HG02870 (cell line): ENCODE results near the gene FBXW4.

Experiments used
- ATAC-seq: cut with Tn5 transposase; IDR thresholded peaks from one replicate; pipeline ENCODE4 v1.9.1; 2021; ENCODE audit warnings: mild to moderate bottlenecking, moderate library complexity; ENCODE audit not compliant: unreplicated experiment

The FBXW4 gene

DNA sequence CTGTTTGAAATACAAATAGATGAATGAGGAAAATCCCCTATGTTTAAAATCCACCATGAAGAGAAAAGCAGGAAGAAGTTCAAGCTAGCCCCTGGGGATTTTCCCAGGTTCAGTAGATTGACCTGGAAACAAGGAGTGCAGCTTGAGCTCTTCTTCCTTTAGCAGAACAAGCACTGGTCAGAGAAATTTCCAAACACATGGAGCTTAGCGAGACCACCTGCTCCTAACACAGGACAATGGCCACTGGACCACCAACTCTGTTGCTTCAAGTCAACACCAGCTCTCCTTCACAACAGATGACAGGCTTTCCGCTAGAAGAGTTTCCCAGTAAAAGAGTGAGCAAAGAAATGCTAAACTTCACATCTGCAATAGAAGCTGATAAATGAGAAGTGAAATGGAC, 9.4 kb upstream of the FBXW4 start:
- no peak for ATAC-seq

DNA sequence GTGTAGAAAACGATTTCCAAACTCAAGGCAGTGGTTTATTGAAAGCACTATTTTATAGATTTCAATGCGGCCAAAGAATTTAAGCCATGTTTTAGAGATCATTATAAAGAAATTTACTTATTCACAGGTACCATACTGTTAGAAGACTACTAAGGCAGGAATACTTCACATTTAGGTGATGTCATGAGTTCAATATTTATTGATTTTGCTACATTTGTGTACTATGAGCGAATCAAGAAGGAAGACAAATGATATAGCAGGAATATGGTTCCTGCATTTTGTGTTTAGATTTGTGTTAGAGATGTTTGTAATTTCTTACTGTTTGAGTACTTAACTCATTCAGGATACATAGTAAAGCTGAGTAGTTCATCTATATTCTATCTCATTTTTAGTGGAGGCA, 1.7 kb upstream of the FBXW4 start:
- no peak for ATAC-seq

DNA sequence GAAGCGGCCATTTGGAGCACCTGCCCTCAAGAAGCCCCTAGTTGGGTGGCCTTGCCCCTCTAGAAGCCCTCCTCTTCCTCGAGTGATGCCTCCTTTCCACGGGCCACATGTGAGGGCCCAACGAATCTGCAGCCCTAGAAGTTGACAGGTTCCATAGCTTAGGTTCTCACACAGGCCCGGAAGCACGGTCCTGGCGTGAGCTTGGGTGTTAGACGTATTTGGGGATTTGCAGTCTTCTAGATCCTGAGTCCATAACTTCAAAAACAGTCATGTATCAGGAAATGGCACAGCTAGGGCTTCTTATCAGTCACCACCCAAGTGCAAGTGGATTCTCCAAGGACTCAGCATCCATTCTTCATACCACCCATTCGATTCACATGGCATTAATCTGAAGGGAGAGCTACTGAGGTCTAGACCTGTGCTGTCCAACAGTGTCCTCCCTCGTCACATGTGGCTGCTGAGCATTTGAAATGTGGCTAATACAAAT, 477 bp upstream of the FBXW4 start:
- no peak for ATAC-seq

DNA sequence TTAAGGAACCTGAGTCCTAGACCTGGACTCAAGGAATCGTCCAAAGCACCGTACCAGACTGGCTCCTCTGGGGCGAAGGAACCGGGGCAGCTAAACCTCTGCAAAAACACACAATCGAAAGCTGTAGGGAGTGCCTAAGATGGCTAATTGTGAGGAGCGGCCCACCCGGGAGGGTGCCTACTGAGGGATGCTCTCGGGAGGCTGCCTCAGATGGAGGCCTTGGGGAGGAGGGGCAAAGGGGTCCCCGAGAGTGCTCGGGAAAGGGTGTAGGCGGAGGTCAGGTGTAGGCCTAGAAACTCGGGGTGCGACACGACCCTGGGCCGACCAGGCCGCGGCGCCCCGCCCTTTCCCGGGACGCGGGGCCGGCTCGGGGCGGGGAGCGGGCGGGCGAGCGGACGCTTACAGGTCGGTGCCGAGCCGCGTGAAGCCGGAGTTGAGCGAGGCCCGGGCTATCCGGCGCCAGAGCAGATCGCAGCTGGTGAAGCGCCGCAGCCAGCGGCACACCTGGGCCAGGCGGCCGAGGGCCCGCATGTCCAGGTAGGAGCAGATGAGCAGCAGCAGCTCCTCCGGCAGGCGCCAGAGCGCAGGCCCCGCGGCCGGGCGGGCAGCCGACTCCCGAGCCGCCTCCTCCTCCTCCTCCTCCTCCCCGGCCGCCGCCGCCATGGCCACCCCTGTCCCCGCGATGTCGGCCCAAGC, 844 bp downstream of the FBXW4 start:
- peak; percentile 62 for ATAC-seq

DNA sequence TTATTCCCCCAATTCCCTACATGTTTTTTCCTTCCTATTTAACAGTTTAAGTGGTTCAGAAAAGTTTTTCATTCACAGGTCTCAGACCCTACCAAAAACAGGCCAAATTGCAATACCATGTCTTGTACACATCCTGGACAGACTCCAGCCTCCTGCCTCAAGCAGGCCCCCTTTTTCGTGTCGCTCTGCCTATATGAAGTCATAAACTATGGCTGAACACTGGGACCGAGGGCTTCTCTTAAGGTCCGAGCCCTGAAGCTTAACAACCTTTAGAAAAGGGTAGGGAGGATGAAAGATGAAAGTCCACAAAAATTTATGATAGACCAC, 1.4 kb downstream of the FBXW4 start:
- peak; percentile 23 for ATAC-seq

DNA sequence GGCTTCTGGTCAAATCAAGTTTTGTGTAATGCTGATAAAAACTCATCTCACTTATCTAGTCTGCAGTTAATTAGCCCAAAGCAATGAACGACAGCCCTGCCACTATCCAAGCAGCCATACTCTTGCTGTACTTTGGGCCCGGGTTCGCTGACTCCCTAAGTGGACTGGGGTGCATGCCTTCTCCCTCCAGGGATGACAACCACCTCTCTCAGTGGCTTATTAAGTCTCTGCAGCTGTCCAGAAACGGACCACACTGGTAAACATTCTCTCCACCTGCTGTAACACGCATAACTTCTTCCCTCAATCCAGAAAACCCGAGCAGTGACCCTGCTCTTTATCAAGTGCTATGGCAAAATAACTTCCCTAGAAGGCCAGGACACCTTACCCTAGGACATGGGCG, 3.9 kb downstream of the FBXW4 start:
- no peak for ATAC-seq

DNA sequence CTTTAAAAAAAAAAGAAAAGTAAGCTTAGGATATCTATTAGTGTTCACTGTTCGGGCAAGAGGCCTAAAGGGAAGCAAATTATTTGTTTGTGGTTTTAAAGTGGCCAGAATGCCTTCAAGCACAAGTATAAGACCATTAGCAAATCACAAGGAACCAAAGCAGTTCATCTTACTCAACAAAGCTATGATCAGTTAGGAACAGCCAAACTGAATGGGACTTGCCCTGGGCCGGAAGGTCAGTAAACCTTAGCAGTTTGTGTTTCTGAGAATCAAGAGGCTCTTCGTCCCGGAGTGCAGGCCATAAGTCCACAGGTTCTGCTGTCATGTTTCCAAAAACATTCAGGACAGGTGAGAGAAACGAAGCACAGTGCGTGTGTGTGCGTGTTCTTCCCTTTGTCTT, 4.5 kb downstream of the FBXW4 start:
- no peak for ATAC-seq

DNA sequence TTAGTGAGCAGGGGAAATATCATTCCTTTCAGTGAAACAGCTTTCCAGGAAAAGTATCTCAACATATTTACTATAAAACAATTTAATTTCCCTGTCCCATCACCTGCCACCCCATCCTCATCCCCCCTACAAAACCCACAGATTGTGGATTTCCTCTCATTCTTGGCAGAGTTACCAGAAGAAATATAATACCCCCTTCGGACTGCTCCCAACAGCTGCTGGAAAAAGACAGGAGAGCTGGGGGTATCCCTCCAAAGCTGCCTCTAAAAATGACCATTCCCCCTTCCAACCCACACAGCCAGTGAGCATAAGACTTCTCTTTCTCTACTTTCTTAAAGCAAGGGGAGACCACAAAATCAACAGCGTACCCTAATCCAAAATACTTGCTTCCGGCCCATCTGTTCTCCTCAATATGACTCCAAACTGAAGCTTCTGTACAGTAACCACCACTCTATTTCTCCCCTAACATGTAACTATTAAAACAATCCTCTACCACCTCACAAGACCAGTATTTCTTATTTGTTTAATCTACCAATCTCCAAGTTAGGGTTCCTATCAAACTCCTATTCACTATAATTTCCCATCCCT, 7.8 kb downstream of the FBXW4 start:
- ATAC-seq = no peak

DNA sequence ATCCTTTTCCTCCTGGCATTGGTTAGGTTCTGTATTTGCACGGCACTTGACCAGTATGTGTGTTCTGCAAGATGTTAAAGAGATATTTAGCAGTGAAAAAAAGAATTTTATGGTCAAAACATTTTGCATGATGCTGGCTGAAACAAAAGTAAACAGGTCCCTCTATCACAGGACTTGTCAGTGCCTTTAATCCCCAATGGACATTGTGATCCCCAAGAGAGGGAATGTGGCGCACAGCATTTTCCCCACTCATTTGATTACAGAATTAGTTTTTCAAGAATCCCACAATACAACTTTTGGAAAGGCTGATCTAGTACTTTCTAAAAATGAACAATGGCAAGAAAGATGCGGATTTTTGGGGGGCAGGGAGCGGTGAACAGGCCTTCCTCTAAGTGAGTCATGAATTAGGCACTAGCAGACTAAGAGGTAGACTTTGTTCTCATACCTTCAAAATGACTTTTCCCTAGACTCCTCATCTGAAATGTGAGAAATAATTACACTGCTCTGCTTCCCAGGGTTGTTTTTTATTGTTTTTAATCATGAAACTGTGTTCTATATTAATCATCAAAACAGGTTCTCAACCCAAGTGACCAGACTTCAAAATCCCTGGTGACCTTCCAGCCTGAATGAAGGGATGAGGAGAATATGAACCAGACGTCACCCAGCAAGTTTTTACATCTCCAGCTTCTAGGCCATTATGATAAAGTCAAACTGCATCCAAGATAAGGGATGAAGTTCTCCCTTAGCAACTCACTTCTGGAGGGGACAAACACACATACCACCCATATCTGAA, 8.6 kb downstream of the FBXW4 start:
- ATAC-seq = no peak

DNA sequence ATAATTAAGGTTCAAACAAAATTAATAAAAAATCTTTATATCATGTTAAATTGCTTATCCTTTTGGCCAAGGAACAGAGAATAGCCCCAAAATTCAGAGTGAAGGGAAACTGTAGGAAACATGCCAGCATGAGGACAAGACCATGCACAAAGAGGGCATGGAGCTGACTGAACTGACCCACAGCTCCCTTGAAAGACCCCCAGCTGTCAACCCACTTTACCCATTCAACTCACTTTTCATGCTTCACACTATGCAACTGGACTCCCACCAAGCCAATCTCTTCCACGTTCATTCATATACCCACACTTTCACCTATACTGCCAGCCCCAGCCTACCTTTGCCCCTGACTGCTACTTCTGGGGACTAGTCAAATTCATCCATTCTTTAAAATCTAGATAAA, 10.2 kb downstream of the FBXW4 start:
- no peak for ATAC-seq

DNA sequence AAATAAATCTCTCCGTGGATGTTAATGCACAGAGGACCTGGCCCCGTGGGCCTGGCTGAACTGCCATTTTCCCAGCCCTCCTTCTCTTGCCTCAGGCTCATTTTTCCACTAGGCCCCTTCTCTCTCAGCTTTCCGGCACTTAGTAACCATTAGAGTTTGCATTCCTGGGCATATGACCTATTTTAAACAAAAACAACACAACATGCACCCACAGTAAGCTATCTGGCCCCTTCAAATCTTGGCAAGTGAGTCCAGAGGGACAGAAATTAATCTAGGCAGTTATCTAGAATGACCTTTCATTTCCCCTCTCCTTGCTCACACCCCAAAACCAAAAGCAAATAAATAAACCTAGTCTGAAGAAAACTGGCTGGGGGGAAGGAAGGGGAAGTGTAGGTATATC, 11.7 kb downstream of the FBXW4 start:
- no peak for ATAC-seq

DNA sequence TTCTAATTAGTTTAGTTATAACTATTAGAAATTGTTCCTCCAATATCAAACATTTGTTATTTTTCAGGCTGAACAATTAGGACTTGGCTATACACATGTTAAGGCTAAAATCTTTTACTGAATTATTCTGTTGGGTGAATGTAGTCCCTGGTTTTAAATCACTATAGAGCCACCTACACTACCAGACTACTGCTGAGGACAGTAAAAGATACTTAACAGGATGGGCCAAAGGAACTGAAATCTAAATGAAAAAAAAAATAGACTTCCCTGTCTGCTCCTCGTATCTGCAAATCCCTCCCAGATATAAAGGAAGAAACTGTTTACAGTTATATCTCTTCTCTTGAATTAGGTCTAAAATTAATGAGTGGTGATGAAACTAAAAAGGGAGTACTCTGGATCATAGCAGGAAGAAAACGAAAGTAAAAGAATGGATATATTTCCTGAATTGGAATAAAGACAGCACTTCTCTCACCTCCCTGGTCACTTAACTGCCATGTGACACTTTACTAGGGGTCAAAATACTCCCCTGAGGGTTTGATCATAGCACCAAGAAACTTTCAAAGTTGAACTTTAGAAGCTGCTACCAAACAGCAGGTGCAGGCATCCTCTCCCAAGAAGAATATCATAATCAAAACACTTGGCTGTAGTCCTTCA, 12.7 kb downstream of the FBXW4 start:
- no peak for ATAC-seq

DNA sequence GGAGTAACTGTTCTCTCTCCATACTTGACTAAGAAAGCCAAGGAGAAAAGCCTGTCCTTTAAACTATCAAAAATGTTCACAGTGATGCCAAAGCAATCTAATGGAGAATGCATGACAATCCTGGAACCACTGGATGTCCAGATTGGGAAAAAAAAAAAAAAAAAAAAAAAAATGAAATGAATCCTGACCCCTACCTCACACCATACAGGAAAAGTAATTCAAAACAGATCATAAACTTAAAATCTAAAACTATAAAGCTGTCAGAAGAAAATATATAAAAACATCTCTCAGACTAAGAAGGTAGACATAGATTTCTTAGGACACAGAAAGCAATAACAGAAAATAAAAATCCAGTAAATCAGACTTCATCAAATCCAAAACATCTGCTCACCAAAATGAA, 18.4 kb downstream of the FBXW4 start:
- no peak for ATAC-seq

DNA sequence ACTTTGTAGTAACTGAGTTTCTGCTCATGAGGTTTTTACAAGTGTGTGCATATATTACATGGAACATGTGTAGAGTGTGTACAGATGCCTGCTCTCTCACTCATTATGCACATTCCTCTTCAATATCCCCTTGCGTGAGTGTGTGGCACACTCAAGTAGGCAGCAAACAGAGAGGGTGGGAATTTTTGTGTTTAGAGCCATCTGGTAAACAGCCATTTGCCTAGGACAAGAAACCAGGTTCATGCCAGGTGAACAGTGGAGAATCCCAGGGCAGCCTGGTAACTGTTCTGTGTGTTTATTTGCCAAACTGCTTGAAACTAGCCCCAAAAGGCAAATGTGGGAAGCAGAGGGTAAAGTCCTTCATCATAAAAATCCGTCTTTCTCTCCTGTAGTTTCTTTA, 19.9 kb downstream of the FBXW4 start:
- ATAC-seq = no peak

DNA sequence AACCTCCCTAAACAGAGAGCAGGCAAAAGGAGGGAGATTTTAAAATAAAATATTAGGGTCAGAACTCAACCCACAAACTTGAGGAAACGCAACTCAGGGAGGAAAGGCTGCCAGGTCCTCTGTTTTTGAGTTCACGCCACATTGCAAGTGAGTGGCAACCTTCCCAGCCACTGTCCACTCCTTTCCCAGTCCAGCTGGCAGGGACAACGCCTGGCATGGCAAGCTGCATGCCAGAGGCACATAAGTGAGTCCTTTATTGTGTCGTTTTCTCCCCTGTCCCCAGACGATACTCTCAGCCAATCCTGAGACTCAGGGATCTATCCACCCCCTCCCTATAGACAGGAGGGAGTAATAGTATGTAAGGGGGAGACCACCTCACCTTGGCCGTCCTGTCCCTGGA, 22.4 kb downstream of the FBXW4 start:
- ATAC-seq = no peak

DNA sequence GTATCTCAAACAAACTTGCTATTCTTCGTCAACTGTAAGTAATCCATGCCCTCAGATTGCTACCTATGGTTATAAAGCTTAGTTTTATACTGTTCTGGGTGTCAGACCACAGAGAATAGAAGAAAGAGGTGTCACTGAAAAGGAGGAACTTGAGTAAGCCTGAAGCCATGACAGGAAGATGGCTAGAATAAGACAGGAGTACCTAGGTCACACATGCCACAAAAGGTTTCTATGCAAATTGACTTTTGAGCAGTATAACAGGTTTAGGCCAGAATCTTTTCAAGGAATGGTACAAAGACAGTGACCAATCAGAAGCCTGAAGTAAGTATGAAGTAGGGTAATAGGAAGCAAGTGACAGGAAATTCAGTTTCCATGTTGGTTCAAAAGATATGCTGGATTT, 23.5 kb downstream of the FBXW4 start:
- ATAC-seq = peak; percentile 52

DNA sequence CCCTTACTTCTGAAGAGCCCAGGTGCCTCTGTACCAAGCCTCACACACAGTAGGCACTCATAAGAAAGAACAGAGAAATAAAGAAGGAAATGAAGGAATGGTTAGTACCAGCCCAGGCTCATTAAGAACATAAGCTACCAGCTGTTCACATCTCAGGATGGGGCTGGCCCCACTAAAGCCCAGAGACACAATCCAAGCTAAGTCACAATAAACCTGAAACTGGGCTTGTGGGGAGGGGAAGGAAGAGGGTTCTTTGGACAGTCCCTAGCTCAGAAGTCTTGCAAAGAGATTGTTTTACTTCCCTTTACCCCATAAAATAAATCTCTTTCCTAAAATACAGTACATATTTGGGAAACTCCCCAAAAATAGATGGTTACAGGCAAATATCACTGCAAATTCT, 24.3 kb downstream of the FBXW4 start:
- peak; percentile 76 for ATAC-seq

DNA sequence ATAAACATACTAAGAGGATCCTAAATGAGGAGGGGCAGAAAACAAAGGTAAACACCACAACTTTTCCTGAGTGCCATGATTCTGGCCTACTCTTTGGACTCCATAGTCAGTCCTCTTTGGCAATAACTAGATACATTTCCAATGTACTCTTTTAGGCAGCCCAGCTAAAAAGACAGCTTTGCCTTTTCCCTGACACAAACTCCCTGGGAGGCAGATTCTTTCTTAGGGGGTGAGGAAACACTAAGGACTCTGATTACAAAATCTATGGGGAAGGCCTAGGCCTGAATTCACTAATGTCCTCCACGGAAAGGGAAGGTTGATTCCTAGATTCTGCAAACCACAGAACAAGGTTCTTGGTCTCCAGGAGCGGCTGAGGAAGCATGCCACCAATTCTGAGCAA, 25.8 kb downstream of the FBXW4 start:
- ATAC-seq = no peak

DNA sequence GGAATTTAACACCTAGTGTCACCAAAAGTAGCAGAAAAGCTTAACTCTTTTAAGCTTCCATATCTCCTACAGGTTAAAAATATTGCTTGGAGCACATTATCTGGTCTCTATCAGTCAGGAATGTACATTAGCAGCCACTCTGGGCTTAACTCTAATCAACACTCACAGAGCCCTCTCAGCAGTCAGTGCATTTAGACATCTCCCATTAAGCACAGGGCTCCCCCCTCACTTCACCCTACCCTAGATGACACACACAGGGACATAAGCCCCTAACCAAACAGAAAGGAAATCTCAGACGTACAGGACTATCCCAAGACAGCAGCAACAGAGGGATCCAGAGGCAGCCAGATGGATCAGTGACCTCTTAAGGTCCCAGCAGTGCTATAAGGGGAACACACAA, 26.4 kb downstream of the FBXW4 start:
- ATAC-seq = no peak

DNA sequence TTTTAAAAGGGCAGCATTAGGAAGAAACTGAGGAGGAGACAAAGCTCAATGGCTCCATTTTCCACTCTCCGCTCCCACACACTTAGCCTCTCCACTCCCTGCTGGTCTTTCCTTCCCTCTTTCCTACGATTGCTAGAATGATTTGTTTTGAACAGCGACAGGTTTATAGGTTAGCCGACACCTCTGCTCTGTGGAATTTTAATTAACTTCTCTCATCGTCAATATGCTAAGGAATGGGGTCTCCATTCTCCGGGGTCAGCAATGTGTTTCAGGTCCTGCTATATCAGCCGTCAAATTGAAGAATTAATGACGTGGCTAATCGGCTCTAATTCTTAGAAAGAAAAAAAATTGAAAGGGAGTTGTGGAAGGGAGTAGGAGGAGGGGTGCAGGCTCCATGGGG, 28.9 kb downstream of the FBXW4 start:
- no peak for ATAC-seq

DNA sequence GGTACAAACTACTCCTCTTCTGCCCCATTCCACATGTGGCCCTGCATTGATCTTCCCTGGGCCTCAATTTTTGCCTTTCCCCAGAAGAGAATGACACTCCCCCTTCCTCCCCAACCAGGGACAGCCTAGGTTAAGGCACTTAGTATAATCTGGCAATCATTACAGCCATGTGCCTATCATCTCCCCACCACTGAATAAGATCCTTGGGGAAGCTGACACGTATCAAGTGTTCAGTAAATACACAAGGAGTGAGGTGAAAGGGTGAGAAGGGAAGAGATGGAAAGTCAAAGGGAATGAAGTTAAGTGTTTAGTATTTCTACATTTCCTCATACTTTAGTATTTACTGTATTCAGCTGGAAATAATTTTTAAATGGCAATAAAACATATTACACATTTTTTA, 31.9 kb downstream of the FBXW4 start:
- ATAC-seq = no peak

DNA sequence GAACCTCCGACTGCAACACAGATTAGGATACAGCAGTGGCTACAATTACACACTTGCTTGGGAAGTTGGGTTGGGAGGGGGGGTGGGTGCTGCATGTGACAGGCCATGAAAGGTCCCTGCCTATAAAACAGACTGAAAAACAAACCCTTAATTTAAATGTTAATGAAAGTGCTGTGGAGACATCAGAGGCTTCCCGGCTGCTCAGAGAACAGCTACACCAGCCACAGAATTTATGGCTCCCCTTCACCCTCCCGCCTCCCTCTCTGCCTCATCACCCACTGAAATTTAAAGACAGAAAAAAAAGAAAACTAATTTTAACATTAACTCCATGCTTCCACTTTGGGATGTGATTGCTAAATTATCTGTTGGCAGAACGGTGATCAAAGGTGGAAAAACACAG, 34.7 kb downstream of the FBXW4 start:
- ATAC-seq = no peak
